GM18858 (cell line): ENCODE measurements around the gene OR6C2.
"Not testable (repeated sequence)": the region's sequence is repeated elsewhere in the genome, so short reads cannot be mapped to it uniquely, and the experiment has no call there.

Experiments used
- ATAC-seq: cut with Tn5 transposase; IDR thresholded peaks from one replicate; pipeline ENCODE4 v1.9.1; 2021; ENCODE audit not compliant: unreplicated experiment

OR6C2 gene

GRCh38 chr12:55470088-55470829 lies 26.4 kb downstream of the OR6C2 start, which contains the start of gene OR6C70:
TSS of gene OR6C70 (minus strand) at chr12:55470138. CDS start at chr12:55470138, 0 bp downstream.
- no peak for ATAC-seq

GRCh38 chr12:55472264-55472663 lies 28.4 kb downstream of the OR6C2 start:
- no peak for ATAC-seq

GRCh38 chr12:55479136-55479535 lies 35.3 kb downstream of the OR6C2 start:
- not testable (repeated sequence) for ATAC-seq

- not testable (repeated sequence) for ATAC-seq
Measured at GRCh38 chr12:55484284-55484683, 40.4 kb downstream of the OR6C2 start.

GRCh38 chr12:55492078-55492477 lies 48.2 kb downstream of the OR6C2 start, which contains the start of gene OR6C68:
TSS of gene OR6C68 (plus strand) at chr12:55492378. CDS start at chr12:55492378, 0 bp downstream.
- ATAC-seq, result no peak

- no peak for ATAC-seq
Measured at GRCh38 chr12:55495490-55495889, 51.6 kb downstream of the OR6C2 start.

- no peak for ATAC-seq
Measured at GRCh38 chr12:55499231-55499630, 55.4 kb downstream of the OR6C2 start.

GRCh38 chr12:55499810-55500252 lies 56.0 kb downstream of the OR6C2 start:
- ATAC-seq, result no peak

GRCh38 chr12:55501601-55502000 lies 57.7 kb downstream of the OR6C2 start:
- ATAC-seq, result no peak
